Thymus (tissue), 11 donors: ENCODE data around the gene EP400. TPM values are rescaled to one million over a fixed set of nuclear protein-coding genes. Genes with fewer than 3 reads are reported as not detected.

Source experiments
- DNase-seq, 9 donors: peaks; one replicate each; pipeline ENCODE4 v3.0.0-alpha.2; 2013; ENCODE audit warnings: low spot score in 9 of 9, low read depth in 6 of 9, missing footprints in 1 of 9
- H3K27ac ChIP-seq, 2 donors: one replicate each; pipeline ENCODE4 v1.5.1; 2013; ENCODE audit warnings: control low read depth in 1 of 2, low read depth in 1 of 2, low read length in 1 of 2, mild to moderate bottlenecking in 1 of 2, moderate library complexity in 1 of 2
- H3K27me3 ChIP-seq, 2 donors: one replicate each; pipeline ENCODE4 v1.5.1; 2013; ENCODE audit warnings: low read length in 1 of 2; ENCODE audit not compliant: control insufficient read depth in 2 of 2, insufficient read depth in 1 of 2
- H3K36me3 ChIP-seq, 2 donors: one replicate each; pipeline ENCODE4 v1.5.1; 2013; ENCODE audit warnings: low read length in 1 of 2, mild to moderate bottlenecking in 1 of 2, moderate library complexity in 1 of 2; ENCODE audit not compliant: control insufficient read depth in 2 of 2, insufficient read depth in 2 of 2
- H3K4me1 ChIP-seq, 2 donors: one replicate each; pipeline ENCODE4 v1.5.1; 2013; ENCODE audit warnings: low read length in 2 of 2; ENCODE audit not compliant: control insufficient read depth in 2 of 2, insufficient read depth in 2 of 2
- H3K4me3 ChIP-seq, 2 donors: one replicate each; pipeline ENCODE4 v1.5.1; 2013; ENCODE audit warnings: low read length in 2 of 2, control low read depth in 1 of 2, mild to moderate bottlenecking in 1 of 2
- H3K9me3 ChIP-seq, 2 donors: one replicate each; pipeline ENCODE4 v1.5.1; 2013; ENCODE audit warnings: low read length in 1 of 2, mild to moderate bottlenecking in 1 of 2; ENCODE audit not compliant: control insufficient read depth in 2 of 2, insufficient read depth in 1 of 2
- WGBS: extraction: QIAGEN DNeasy Blood & Tissue Kit; methylation state at CpG from one replicate; pipeline ENCODE4 v1.1.7; 2013; 5-methylcytosine and 5-hydroxymethylcytosine counted together
- polyA plus RNA-seq: library from polyadenylated mRNA; stranded (reverse); fragments of 200-250 nt; gene quantifications from one replicate; pipeline ENCODE4 v1.2.3, GENCODE V29; 2013
- total RNA-seq: library from RNA; stranded (reverse); fragments of 120-200 nt; gene quantifications from one replicate; pipeline ENCODE4 v1.2.4, GENCODE V29; 2013
- donor health status: healthy.

EP400 gene
- total and polyA plus RNA-seq, 2 donors = 4.6 to 28.9 TPM

GRCh38 chr12:132061197-132061596, 111.5 kb downstream of the EP400 start:
- 97% methylated on average over 7 of the region's 7 CpGs for WGBS
- H3K4me1 ChIP-seq = peaks cover 1 to 29% of the 10 kb centered on the region in 2 donors
- no peak for DNase-seq
- no peaks in the 10 kb centered on the region for H3K9me3 ChIP-seq
- H3K27ac ChIP-seq = no peak overlapping the region
- H3K27me3 ChIP-seq = no peaks in the 10 kb centered on the region
- no peak overlapping the region for H3K4me3 ChIP-seq
- peaks cover 54 to 61% of the 10 kb centered on the region in 2 donors for H3K36me3 ChIP-seq

DNA sequence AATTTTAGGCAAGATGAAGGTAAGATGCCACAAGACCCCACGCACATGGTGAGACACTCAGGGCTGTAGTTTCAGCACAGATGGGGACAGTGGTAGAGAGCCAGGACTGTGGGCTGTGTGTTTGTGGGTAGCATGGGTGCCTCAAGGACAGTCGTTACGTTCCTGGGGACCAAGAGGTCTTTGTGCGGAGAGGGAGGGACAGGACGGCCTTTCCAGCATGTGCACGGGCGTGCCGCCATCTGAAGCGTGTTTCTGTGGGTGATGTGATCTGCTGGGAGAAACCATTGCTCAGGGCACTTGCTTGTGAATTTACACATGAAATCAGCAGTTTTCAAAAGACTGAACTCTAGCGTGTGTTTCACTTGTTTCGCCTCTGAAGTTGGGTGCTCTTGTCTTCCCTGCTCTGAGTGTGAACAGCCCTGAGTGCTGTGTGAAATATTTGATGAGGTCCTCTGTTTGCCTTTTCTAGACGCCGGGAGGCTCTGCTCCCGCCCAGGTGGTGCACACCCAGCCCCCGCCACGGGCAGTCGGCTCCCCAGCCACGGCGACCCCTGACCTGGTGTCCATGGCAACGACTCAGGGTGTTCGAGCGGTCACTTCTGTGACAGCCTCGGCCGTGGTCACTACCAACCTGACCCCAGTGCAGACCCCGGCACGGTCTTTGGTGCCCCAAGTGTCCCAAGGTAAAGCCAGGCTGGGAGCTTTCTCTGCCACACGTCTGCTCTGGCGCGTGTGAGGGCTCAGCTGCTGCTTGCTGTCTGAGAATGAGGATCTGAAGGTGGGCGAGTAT, 112.1 kb downstream of the EP400 start:
- H3K27ac ChIP-seq = no peak overlapping the region
- H3K4me3 ChIP-seq = no peak overlapping the region
- WGBS = 96% methylated on average over 30 of the region's 30 CpGs
- H3K4me1 ChIP-seq = peaks cover 8 to 35% of the 10 kb centered on the region in 2 donors
- H3K27me3 ChIP-seq = no peaks in the 10 kb centered on the region
- H3K36me3 ChIP-seq = peaks cover 53 to 59% of the 10 kb centered on the region in 2 donors
- DNase-seq = no peak
- H3K9me3 ChIP-seq = no peaks in the 10 kb centered on the region

GRCh38 chr12:132062481-132062880, 112.7 kb downstream of the EP400 start:
- Histone ChIP-seq H3K9me3 (no peaks in the 10 kb centered on the region), H3K4me1 (peaks cover 9 to 42% of the 10 kb centered on the region in 2 donors), H3K4me3 (no peak overlapping the region), H3K36me3 (peaks cover 53 to 59% of the 10 kb centered on the region in 2 donors), H3K27me3 (no peaks in the 10 kb centered on the region), H3K27ac (no peak overlapping the region)
- DNase-seq = no peak
- WGBS = 94% methylated on average over 14 of the region's 14 CpGs

DNA sequence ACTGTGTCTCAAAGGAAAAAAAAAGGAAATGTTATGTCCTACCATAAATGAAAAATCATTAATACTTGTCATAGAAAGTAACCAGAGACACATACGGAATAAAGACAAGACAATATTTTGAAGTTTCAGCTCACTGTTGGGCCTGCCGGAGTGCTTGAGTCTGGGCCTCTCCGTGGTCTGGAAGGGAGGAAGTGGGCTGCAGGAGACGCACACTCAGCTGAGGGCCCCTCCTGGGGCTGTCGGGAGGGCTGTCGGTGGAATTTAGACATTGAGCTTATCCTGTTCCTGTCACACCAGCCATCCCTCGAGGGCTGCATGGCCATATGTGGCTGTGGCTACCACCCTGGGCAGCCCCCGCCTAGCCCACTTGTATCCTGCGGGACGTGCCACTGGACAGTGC, 113.7 kb downstream of the EP400 start:
- peak in 1 of 9 donors; percentile 34 for DNase-seq
- Histone ChIP-seq H3K36me3 (peaks cover 58 to 62% of the 10 kb centered on the region in 2 donors), H3K27ac (peak overlapping the region; percentile 21 to 47), H3K4me1 (peaks cover 9 to 44% of the 10 kb centered on the region in 2 donors), H3K4me3 (no peak overlapping the region), H3K9me3 (no peaks in the 10 kb centered on the region), H3K27me3 (no peaks in the 10 kb centered on the region)
- WGBS = 40% methylated on average over 10 of the region's 10 CpGs

DNA sequence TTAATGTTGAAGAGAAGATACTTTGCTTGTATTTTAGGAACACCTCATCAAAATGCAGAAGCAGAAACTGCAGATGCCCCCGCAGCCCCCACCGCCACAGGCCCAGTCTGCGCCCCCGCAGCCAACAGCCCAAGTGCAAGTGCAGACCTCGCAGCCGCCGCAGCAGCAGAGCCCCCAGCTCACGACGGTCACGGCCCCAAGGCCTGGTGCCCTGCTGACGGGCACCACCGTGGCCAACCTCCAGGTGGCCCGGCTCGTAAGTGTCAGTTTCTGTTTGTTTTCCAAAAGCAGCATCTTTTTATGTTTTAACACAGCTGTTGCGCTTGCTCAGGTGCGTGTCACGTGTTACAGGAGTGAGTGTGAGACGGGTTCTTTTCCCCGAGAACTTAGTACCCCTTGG, 114.9 kb downstream of the EP400 start:
- peaks cover 61 to 65% of the 10 kb centered on the region in 2 donors for H3K36me3 ChIP-seq
- no peak overlapping the region for H3K4me3 ChIP-seq
- H3K27me3 ChIP-seq = no peaks in the 10 kb centered on the region
- peak overlapping the region in 1 of 2 donors; percentile 38 for H3K27ac ChIP-seq
- H3K9me3 ChIP-seq = no peaks in the 10 kb centered on the region
- peak in 1 of 9 donors; percentile 30 for DNase-seq
- WGBS = 92% methylated on average over 19 of the region's 19 CpGs
- peaks cover 9 to 44% of the 10 kb centered on the region in 2 donors for H3K4me1 ChIP-seq

GRCh38 chr12:132065203-132065602, 115.5 kb downstream of the EP400 start:
- no peaks in the 10 kb centered on the region for H3K27me3 ChIP-seq
- no peaks in the 10 kb centered on the region for H3K9me3 ChIP-seq
- peaks cover 9 to 44% of the 10 kb centered on the region in 2 donors for H3K4me1 ChIP-seq
- no peak overlapping the region for H3K4me3 ChIP-seq
- H3K36me3 ChIP-seq = peaks cover 66 to 69% of the 10 kb centered on the region in 2 donors
- WGBS = 98% methylated on average over 10 of the region's 10 CpGs
- peak overlapping the region in 1 of 2 donors; percentile 38 for H3K27ac ChIP-seq
- peak in 1 of 9 donors; percentile 6 for DNase-seq

- Histone ChIP-seq H3K27me3 (no peaks in the 10 kb centered on the region), H3K9me3 (no peaks in the 10 kb centered on the region), H3K36me3 (peaks cover 68 to 71% of the 10 kb centered on the region in 2 donors), H3K27ac (peak overlapping the region in 1 of 2 donors; percentile 13), H3K4me1 (peaks cover 9 to 44% of the 10 kb centered on the region in 2 donors), H3K4me3 (no peak overlapping the region)
- WGBS = 88% methylated on average over 4 of the region's 4 CpGs
- DNase-seq = no peak
Measured at GRCh38 chr12:132065609-132066344, 116.0 kb downstream of the EP400 start.

- Histone ChIP-seq H3K9me3 (no peaks in the 10 kb centered on the region), H3K27ac (no peak overlapping the region), H3K4me1 (peaks cover 9 to 44% of the 10 kb centered on the region in 2 donors), H3K27me3 (no peaks in the 10 kb centered on the region), H3K36me3 (peaks cover 68 to 73% of the 10 kb centered on the region in 2 donors), H3K4me3 (no peak overlapping the region)
- DNase-seq = peak in 6 of 9 donors; percentile 30 to 74 (median 46)
- 14% methylated on average over 13 of the region's 13 CpGs for WGBS
Measured at GRCh38 chr12:132066345-132066685, 116.6 kb downstream of the EP400 start.

DNA sequence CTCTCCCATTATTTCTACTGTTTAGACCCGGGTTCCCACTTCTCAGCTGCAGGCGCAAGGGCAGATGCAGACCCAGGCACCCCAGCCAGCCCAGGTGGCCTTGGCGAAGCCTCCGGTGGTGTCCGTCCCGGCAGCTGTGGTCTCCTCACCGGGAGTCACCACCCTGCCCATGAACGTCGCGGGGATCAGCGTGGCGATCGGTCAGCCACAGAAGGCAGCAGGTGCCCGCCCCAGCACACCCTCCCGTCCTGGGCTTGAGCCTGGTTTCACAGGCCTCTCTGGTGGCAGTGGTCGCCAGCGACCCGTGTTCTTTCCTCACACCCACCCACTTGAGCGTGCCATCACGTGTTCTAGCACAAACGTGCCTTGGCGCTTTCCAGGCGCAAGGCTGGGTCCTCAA, 117.0 kb downstream of the EP400 start:
- no peak for DNase-seq
- H3K4me1 ChIP-seq = peaks cover 9 to 44% of the 10 kb centered on the region in 2 donors
- peaks cover 68 to 74% of the 10 kb centered on the region in 2 donors for H3K36me3 ChIP-seq
- H3K9me3 ChIP-seq = no peaks in the 10 kb centered on the region
- H3K27ac ChIP-seq = no peak overlapping the region
- no peaks in the 10 kb centered on the region for H3K27me3 ChIP-seq
- WGBS = 93% methylated on average over 23 of the region's 23 CpGs
- no peak overlapping the region for H3K4me3 ChIP-seq
